ENCODE measurements around the gene ANXA2R. TPM values are rescaled to one million over a fixed set of nuclear protein-coding genes. Genes with fewer than 3 reads are reported as not detected.
A peak's percentile ranks its signal among the peaks of the same experiment; 100 is the strongest.

Gene ANXA2R
- total and polyA plus RNA-seq, 9 of the 15 experiments (the other 6 are each of a cell fraction or from before 2014, with no cell fraction given) = 2.1 to 4.8 (median 3.4) TPM

DNA sequence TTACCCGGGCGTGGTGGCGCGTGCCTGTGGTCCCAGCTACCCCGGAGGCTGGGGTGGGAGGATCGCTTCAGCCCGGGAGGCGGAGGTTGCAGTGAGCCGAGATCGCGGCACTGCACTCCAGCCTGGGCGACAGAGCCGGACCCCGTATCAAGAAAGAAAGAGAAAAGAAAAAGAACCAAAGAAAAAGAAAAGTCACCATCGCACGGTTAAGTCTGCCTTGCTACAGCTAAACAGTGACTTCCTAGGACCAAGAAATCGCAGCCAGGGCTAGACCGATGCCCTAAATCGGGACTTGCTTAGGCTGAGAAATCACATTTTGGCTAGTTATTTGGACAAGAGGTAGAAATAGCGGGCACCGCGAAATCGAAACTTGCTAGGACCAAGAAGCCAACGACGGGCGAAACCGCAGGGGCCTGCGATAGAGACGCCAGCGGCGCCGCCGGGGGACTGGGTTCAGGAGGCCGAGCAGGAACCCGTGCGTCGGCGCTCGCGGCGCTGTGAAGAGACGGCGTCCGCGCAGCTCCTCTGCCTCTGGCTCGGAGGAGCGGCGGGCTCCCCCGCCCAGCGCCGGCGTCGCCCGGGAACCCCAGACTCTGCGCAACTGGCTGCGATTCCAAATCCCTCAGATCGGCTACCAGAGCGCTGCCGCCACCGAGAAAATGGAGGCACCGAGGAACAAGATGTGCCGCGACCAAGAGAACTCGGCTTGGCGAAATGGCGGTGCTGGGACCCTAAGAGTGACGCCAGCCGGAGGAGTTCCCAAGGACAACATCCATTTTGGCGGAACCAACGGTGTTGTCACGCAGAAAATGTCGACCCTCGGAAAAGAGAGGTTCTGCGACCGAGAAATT is 26.1 kb upstream of the ANXA2R start (continued):
- peak; percentile 22; the same call in 1 of the 2 replicates for TF ChIP-seq ZC3H4 (CRISPR knock-in tag; IDR thresholded peaks at IDR 0.05; ENCODE audit: borderline replicate concordance)
- TF ChIP-seq MEIS2 (IDR thresholded peaks at IDR 0.05; ENCODE audit: partially characterized antibody) = peak; percentile 17
- peak; percentile 77 for TF ChIP-seq CXXC5 (CRISPR knock-in tag; IDR thresholded peaks at IDR 0.05)
- TF ChIP-seq RBM22 (IDR thresholded peaks at IDR 0.05; ENCODE audit: low read depth, low read length, poor library complexity, severe bottlenecking) = peak; percentile 53
- 0 out of 2 replicates have a peak, but pooled peaks have one; percentile 7 for TF ChIP-seq ZNF431 (CRISPR knock-in tag; IDR thresholded peaks at IDR 0.05)
- TF ChIP-seq TEAD2 (tag; IDR thresholded peaks at IDR 0.05) = no peak
- no peak for TF ChIP-seq TRIM24 (IDR thresholded peaks at IDR 0.05)
- 0 out of 2 replicates have a peak, but pooled peaks have one; percentile 47 for TF ChIP-seq CBFB (CRISPR knock-in tag; IDR thresholded peaks at IDR 0.05)
- TF ChIP-seq NEUROD1 (IDR thresholded peaks at IDR 0.05; ENCODE audit: borderline replicate concordance, low read depth, low read length, partially characterized antibody) = peak; percentile 13
- peak; percentile 33; the same call in 1 of the 2 replicates for TF ChIP-seq ZKSCAN8 (CRISPR knock-in tag; IDR thresholded peaks at IDR 0.05)
- TF ChIP-seq GABPB1 (CRISPR knock-in tag; IDR thresholded peaks at IDR 0.05) = 0 out of 2 replicates have a peak, but pooled peaks have one; percentile 6
- TF ChIP-seq CTBP1 (IDR thresholded peaks at IDR 0.05; ENCODE audit: borderline replicate concordance) = 0 out of 2 replicates have a peak, but pooled peaks have one; percentile 43
- TF ChIP-seq, protein P1, sequence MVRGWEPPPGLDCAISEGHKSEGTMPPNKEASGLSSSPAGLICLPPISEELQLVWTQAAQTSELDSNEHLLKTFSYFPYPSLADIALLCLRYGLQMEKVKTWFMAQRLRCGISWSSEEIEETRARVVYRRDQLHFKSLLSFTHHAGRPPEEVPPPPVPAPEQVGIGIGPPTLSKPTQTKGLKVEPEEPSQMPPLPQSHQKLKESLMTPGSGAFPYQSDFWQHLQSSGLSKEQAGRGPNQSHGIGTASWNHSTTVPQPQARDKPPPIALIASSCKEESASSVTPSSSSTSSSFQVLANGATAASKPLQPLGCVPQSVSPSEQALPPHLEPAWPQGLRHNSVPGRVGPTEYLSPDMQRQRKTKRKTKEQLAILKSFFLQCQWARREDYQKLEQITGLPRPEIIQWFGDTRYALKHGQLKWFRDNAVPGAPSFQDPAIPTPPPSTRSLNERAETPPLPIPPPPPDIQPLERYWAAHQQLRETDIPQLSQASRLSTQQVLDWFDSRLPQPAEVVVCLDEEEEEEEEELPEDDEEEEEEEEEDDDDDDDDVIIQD (CRISPR knock-in tag; IDR thresholded peaks at IDR 0.05) = 0 out of 2 replicates have a peak, but pooled peaks have one; percentile 54
- no peak; the same call in 1 of the 2 replicates for TF ChIP-seq TCF3 (CRISPR knock-in tag; IDR thresholded peaks at IDR 0.05)
- peak; percentile 58; the same call in 1 of the 2 replicates for TF ChIP-seq PHB (CRISPR knock-in tag; IDR thresholded peaks at IDR 0.05)
- TF ChIP-seq LARP7 (IDR thresholded peaks at IDR 0.05) = peak; percentile 87; the same call in 1 of the 2 replicates
- peak; percentile 40; the same call in 1 of the 2 replicates for TF ChIP-seq XRCC5 (IDR thresholded peaks at IDR 0.05; ENCODE audit: low read depth, low read length)
- TF ChIP-seq CREBBP (IDR thresholded peaks at IDR 0.05; ENCODE audit: low read depth, low read length) = no peak
- peak; percentile 66 to 83 (median 79) for TF ChIP-seq YY1 (IDR thresholded peaks at IDR 0.05; ENCODE audit: borderline replicate concordance in 1 of 3, control insufficient read depth in 1 of 3, extremely low read depth in 1 of 3, insufficient read depth in 3 of 3, insufficient read length in 1 of 3, insufficient replicate concordance in 2 of 3, low read depth in 1 of 3, low read length in 2 of 3)
- TF ChIP-seq KDM1A (IDR thresholded peaks at IDR 0.05) = peak; percentile 68 to 72
- TF ChIP-seq ZNF316 (IDR thresholded peaks at IDR 0.05) = peak; percentile 15; the same call in 1 of the 2 replicates
- TF ChIP-seq MTA3 (IDR thresholded peaks at IDR 0.05; ENCODE audit: borderline replicate concordance) = 0 out of 2 replicates have a peak, but pooled peaks have one; percentile 36
- 0 out of 2 replicates have a peak, but pooled peaks have one; percentile 62 for TF ChIP-seq ZFPM2 (CRISPR knock-in tag; IDR thresholded peaks at IDR 0.05)
- peak; percentile 42 for TF ChIP-seq BHLHE40 (IDR thresholded peaks at IDR 0.05; ENCODE audit: low read length)
- TF ChIP-seq, protein P2, sequence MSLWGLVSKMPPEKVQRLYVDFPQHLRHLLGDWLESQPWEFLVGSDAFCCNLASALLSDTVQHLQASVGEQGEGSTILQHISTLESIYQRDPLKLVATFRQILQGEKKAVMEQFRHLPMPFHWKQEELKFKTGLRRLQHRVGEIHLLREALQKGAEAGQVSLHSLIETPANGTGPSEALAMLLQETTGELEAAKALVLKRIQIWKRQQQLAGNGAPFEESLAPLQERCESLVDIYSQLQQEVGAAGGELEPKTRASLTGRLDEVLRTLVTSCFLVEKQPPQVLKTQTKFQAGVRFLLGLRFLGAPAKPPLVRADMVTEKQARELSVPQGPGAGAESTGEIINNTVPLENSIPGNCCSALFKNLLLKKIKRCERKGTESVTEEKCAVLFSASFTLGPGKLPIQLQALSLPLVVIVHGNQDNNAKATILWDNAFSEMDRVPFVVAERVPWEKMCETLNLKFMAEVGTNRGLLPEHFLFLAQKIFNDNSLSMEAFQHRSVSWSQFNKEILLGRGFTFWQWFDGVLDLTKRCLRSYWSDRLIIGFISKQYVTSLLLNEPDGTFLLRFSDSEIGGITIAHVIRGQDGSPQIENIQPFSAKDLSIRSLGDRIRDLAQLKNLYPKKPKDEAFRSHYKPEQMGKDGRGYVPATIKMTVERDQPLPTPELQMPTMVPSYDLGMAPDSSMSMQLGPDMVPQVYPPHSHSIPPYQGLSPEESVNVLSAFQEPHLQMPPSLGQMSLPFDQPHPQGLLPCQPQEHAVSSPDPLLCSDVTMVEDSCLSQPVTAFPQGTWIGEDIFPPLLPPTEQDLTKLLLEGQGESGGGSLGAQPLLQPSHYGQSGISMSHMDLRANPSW (CRISPR knock-in tag; IDR thresholded peaks at IDR 0.05) = 0 out of 2 replicates have a peak, but pooled peaks have one; percentile 1

Measured in K562 (cell line).